A172 (cell line): ENCODE measurements around the gene LAMTOR5. TPM values are rescaled to one million over a fixed set of nuclear protein-coding genes. Genes with fewer than 3 reads are reported as not detected.
A peak's percentile ranks its signal among the peaks of the same experiment; 100 is the strongest.
"Not testable (repeated sequence)": the region's sequence is repeated elsewhere in the genome, so short reads cannot be mapped to it uniquely, and the experiment has no call there.

ENCODE experiments used
- DNase-seq: peaks from one replicate; pipeline ENCODE4 v3.0.0-alpha.2; 2015; ENCODE audit warnings: low spot score
- total RNA-seq: library from RNA; depleted of rRNA; stranded (reverse); fragments of >200 nt; shearing (Covaris generic); gene quantifications from 2 replicates; pipeline ENCODE4 v1.2.3, GENCODE V29; 2014; rRNA removed

LAMTOR5 gene
- total RNA-seq, result 158 and 166 TPM in 2 replicates

- peak; percentile 85 for DNase-seq
Measured at GRCh38 chr1:110407260-110408210, at the start of gene LAMTOR5. TSS of gene LAMTOR5 (minus strand) at chr1:110407694. CDS start at chr1:110407620, 74 bp downstream.

GRCh38 chr1:110457206-110457605 is 49.7 kb upstream of the LAMTOR5 start:
- no peak for DNase-seq

- no peak for DNase-seq
Measured at GRCh38 chr1:110455151-110455550, 47.7 kb upstream of the LAMTOR5 start.

GRCh38 chr1:110454328-110454727 is 46.8 kb upstream of the LAMTOR5 start:
- DNase-seq, result no peak

- DNase-seq, result no peak
Measured at GRCh38 chr1:110453829-110454228, 46.3 kb upstream of the LAMTOR5 start.

GRCh38 chr1:110452330-110452729 is 44.8 kb upstream of the LAMTOR5 start:
- no peak for DNase-seq

GRCh38 chr1:110450929-110451328 is 43.4 kb upstream of the LAMTOR5 start, which contains the start of gene PROK1:
TSS of gene PROK1 (plus strand) at chr1:110451149. CDS start at chr1:110451217, 68 bp downstream.
- DNase-seq, result no peak

GRCh38 chr1:110449661-110450651 is 42.5 kb upstream of the LAMTOR5 start:
- DNase-seq, result no peak

- DNase-seq, result no peak
Measured at GRCh38 chr1:110444561-110444960, 37.1 kb upstream of the LAMTOR5 start.

GRCh38 chr1:110443451-110443850 is 36.0 kb upstream of the LAMTOR5 start:
- DNase-seq, result no peak

GRCh38 chr1:110441888-110442287 is 34.4 kb upstream of the LAMTOR5 start:
- no peak for DNase-seq

GRCh38 chr1:110440877-110441276 is 33.4 kb upstream of the LAMTOR5 start:
- DNase-seq, result no peak

GRCh38 chr1:110439873-110440272 is 32.4 kb upstream of the LAMTOR5 start:
- DNase-seq, result not testable (repeated sequence)

- no peak for DNase-seq
Measured at GRCh38 chr1:110438893-110439292, 31.4 kb upstream of the LAMTOR5 start.

GRCh38 chr1:110437645-110438299 is 30.3 kb upstream of the LAMTOR5 start:
- DNase-seq, result not testable (repeated sequence)

- peak; percentile 4 for DNase-seq
Measured at GRCh38 chr1:110436635-110437034, 29.1 kb upstream of the LAMTOR5 start.

GRCh38 chr1:110434946-110435345 is 27.5 kb upstream of the LAMTOR5 start:
- DNase-seq, result no peak

GRCh38 chr1:110433803-110434202 is 26.3 kb upstream of the LAMTOR5 start:
- DNase-seq, result peak; percentile 87

GRCh38 chr1:110433213-110433612 is 25.7 kb upstream of the LAMTOR5 start:
- DNase-seq, result no peak

GRCh38 chr1:110430901-110431300 is 23.4 kb upstream of the LAMTOR5 start:
- DNase-seq, result no peak

- no peak for DNase-seq
Measured at GRCh38 chr1:110430366-110430765, 22.9 kb upstream of the LAMTOR5 start.
